Fibroblast of lung (primary cell): ENCODE data around the gene ATAD3B. TPM values are rescaled to one million over a fixed set of nuclear protein-coding genes. Genes with fewer than 3 reads are reported as not detected.

Experiments
- DNase-seq, 2 donors: peaks; one replicate each; pipeline versions ENCODE4 v3.0.0 to v3.0.0-alpha.2; 2010; ENCODE audit warnings: low read depth in 2 of 2
- H2AFZ ChIP-seq: 2 replicates; pipeline ENCODE4 v1.5.1; 2012; ENCODE audit warnings: low read length, control low read depth, inconsistent platforms
- H3K27ac ChIP-seq: 2 replicates; pipeline ENCODE4 v1.5.1; 2011; ENCODE audit warnings: low read length, control low read depth; ENCODE audit not compliant: insufficient read depth
- H3K27me3 ChIP-seq: 2 replicates; pipeline ENCODE4 v1.5.1; 2011; ENCODE audit warnings: mild to moderate bottlenecking, low read length; ENCODE audit not compliant: control insufficient read depth, insufficient read depth
- H3K36me3 ChIP-seq: 2 replicates; pipeline ENCODE4 v1.5.1; 2011; ENCODE audit warnings: low read length; ENCODE audit not compliant: control insufficient read depth, insufficient read depth
- H3K4me1 ChIP-seq: 2 replicates; pipeline ENCODE4 v1.5.1; 2011; ENCODE audit warnings: low read length; ENCODE audit not compliant: control insufficient read depth, insufficient read depth; ENCODE audit errors: extremely low read depth
- H3K4me2 ChIP-seq: 2 replicates; pipeline ENCODE4 v1.5.1; 2011; ENCODE audit warnings: low read length, control low read depth; ENCODE audit not compliant: insufficient read depth; ENCODE audit errors: extremely low read depth
- H3K4me3 ChIP-seq, 4 experiments: fragments of 200-600 bp in 1 of 4; sonication (generic) in 1 of 4; replicated peaks in 1 of 4; 2 replicates each; pipeline ENCODE4 v1.5.1; 2011 to 2016; ENCODE audit warnings: low read length in 4 of 4, low read depth in 3 of 4, mild to moderate bottlenecking in 3 of 4, control low read depth in 2 of 4, inconsistent platforms in 1 of 4, mixed read lengths in 1 of 4; ENCODE audit not compliant: insufficient read depth in 1 of 4; ENCODE audit errors: control extremely low read depth in 1 of 4
- H3K79me2 ChIP-seq: 2 replicates; pipeline ENCODE4 v1.5.1; 2012; ENCODE audit warnings: mild to moderate bottlenecking, low read length, inconsistent platforms; ENCODE audit not compliant: control insufficient read depth, insufficient read depth
- H3K9ac ChIP-seq: 2 replicates; pipeline ENCODE4 v1.5.1; 2011; ENCODE audit warnings: mild to moderate bottlenecking, low read length, control low read depth; ENCODE audit not compliant: insufficient read depth
- H3K9me3 ChIP-seq: 2 replicates; pipeline ENCODE4 v1.5.1; 2012; ENCODE audit warnings: low read depth, low read length; ENCODE audit not compliant: control insufficient read depth, insufficient read depth
- H4K20me1 ChIP-seq: 2 replicates; pipeline ENCODE4 v1.5.1; 2011; ENCODE audit warnings: low read length; ENCODE audit not compliant: control insufficient read depth, insufficient read depth; ENCODE audit errors: extremely low read depth
- CTCF ChIP-seq, 2 donors: IDR thresholded peaks in 1 of 2; conservative IDR thresholded peaks in 1 of 2; 1 replicate in 1 of 2; 2 replicates in 1 of 2; pipeline ENCODE4 v1.5.1; 2011 to 2012; ENCODE audit warnings: low read length in 2 of 2, control low read depth in 1 of 2, inconsistent platforms in 1 of 2, low read depth in 1 of 2, mild to moderate bottlenecking in 1 of 2
- EZH2 ChIP-seq: IDR thresholded peaks from 2 replicates; pipeline ENCODE4 v1.5.1; 2012; ENCODE audit warnings: low read length, control low read depth, mild to moderate bottlenecking; ENCODE audit errors: missing control alignments
- polyA plus RNA-seq, 2 donors: library from polyadenylated mRNA; depleted of rRNA in 1 of 2; stranded (reverse) in 1 of 2; unstranded in 1 of 2; fragments of >200 nt; gene quantifications; 2 replicates each; pipeline ENCODE4 v1.2.1, GENCODE V29; 2011 to 2012; ENCODE audit warnings: missing spikeins in 1 of 2
- total RNA-seq: library from RNA; depleted of rRNA; stranded (reverse); fragments of >200 nt; gene quantifications from 2 replicates; pipeline ENCODE4 v1.2.1, GENCODE V29; 2014

Gene ATAD3B
- total and polyA plus RNA-seq, 2 donors (not counting 1 experiment from before 2014, with no cell fraction given), result 7.0 to 15.0 TPM

DNA sequence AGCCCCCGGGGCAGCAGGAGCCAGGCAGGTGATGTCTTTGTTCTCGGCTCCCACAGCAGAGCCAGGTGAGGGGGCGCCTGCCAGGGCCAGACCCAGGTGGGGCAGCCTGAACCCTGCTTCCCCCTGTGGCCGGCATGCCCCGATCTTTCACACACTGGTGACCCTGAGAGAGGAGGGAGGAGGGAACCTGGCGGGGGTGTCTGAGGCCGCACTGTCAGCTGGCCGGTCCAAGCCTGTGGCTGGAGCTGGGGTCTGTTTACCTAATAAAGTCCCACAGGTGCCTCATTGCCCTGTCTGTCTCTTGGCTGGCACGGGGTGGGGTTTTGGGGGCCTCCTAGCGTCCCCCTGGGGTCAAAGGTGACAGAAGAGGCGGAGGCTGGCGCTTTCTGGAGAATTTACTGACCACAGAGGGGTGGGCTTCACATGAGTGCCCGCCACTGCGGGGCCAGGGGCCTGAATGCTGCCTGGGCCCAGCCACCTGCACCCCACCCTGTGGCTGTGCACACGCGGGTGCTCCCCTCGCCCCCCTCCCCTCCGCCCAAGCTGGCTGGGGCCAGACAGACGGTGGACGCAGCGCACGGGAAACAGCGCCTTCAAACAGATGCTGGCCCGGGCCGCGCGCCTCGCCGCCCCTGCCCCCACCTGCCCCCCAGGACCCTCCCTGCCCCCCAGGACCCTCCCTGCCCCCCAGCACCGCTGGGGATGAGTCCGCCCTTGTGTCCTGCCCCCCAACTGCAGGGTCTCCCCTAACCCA, 63.0 kb downstream of the ATAD3B start:
- Histone ChIP-seq H3K79me2 (peaks cover 26% of the 10 kb centered on the region), H3K27ac (no peak overlapping the region), H3K27me3 (no peaks in the 10 kb centered on the region), H4K20me1 (peaks cover 3% of the 10 kb centered on the region), H3K36me3 (peaks cover 21% of the 10 kb centered on the region), H3K9me3 (no peaks in the 10 kb centered on the region), H3K4me1 (peaks cover 4% of the 10 kb centered on the region), H3K4me2 (no peak overlapping the region), H3K9ac (no peak overlapping the region), H2AFZ (no peak overlapping the region), H3K4me3 (no peak overlapping the region)
- TF ChIP-seq EZH2, result no peak
- no peak for DNase-seq

GRCh38 chr1:1535201-1536018, 63.8 kb downstream of the ATAD3B start:
- H3K4me3 ChIP-seq, result no peak overlapping the region
- no peak overlapping the region for H3K27ac ChIP-seq
- no peak for DNase-seq
- H3K4me2 ChIP-seq, result no peak overlapping the region
- H2AFZ ChIP-seq, result no peak overlapping the region
- peaks cover 4% of the 10 kb centered on the region for H3K4me1 ChIP-seq
- H3K36me3 ChIP-seq, result peaks cover 19% of the 10 kb centered on the region
- peaks cover 3% of the 10 kb centered on the region for H4K20me1 ChIP-seq
- no peaks in the 10 kb centered on the region for H3K9me3 ChIP-seq
- no peak for TF ChIP-seq EZH2
- TF ChIP-seq CTCF (conservative IDR thresholded peaks at IDR 0.05 in 1 of 2, IDR thresholded peaks at IDR 0.05 in 1 of 2; ENCODE audit: low read depth in 1 of 2, low read length in 2 of 2), result no peak
- peaks cover 26% of the 10 kb centered on the region for H3K79me2 ChIP-seq
- no peak overlapping the region for H3K9ac ChIP-seq
- no peaks in the 10 kb centered on the region for H3K27me3 ChIP-seq

- peaks cover 6% of the 10 kb centered on the region for H3K4me1 ChIP-seq
- H3K9ac ChIP-seq, result no peak overlapping the region
Measured at GRCh38 chr1:1536019-1536937, 64.7 kb downstream of the ATAD3B start.

More at GRCh38 chr1:1536019-1536937, 64.7 kb downstream of the ATAD3B start:
- H3K36me3 ChIP-seq, result peaks cover 21% of the 10 kb centered on the region
- H3K4me2 ChIP-seq, result no peak overlapping the region
- no peaks in the 10 kb centered on the region for H3K9me3 ChIP-seq
- H3K4me3 ChIP-seq, result no peak overlapping the region
- peaks cover 3% of the 10 kb centered on the region for H4K20me1 ChIP-seq
- H3K27me3 ChIP-seq, result no peaks in the 10 kb centered on the region
- TF ChIP-seq CTCF (conservative IDR thresholded peaks at IDR 0.05 in 1 of 2, IDR thresholded peaks at IDR 0.05 in 1 of 2; ENCODE audit: low read depth in 1 of 2, low read length in 2 of 2) (no peak), EZH2 (no peak)
- H3K79me2 ChIP-seq, result peaks cover 26% of the 10 kb centered on the region
- H2AFZ ChIP-seq, result no peak overlapping the region
- no peak overlapping the region for H3K27ac ChIP-seq
- no peak for DNase-seq
